NB4 (cell line): ENCODE data around the gene KIF6.
"Not testable (repeated sequence)": the region's sequence is repeated elsewhere in the genome, so short reads cannot be mapped to it uniquely, and the experiment has no call there.

Source experiments
- DNase-seq: peaks from one replicate; pipeline ENCODE4 v3.0.0; 2010; ENCODE audit warnings: low read depth
- H3K4me3 ChIP-seq: one replicate; pipeline ENCODE4 v1.5.1; 2011; ENCODE audit warnings: mild to moderate bottlenecking, low read depth, low read length, moderate library complexity
- CTCF ChIP-seq: IDR thresholded peaks from one replicate; pipeline ENCODE4 v1.5.1; 2012; ENCODE audit warnings: low read depth, low read length
- MAX ChIP-seq: IDR thresholded peaks from 2 replicates; pipeline ENCODE4 v1.6.1; 2011; ENCODE audit warnings: low read depth, low read length
- MYC ChIP-seq: IDR thresholded peaks from 2 replicates; pipeline ENCODE4 v1.6.1; 2011; ENCODE audit warnings: low read depth, low read length
- POLR2A ChIP-seq: IDR thresholded peaks from 2 replicates; pipeline ENCODE4 v1.6.1; 2011; ENCODE audit warnings: mild to moderate bottlenecking; ENCODE audit not compliant: insufficient read length; ENCODE audit errors: extremely low read depth

KIF6 gene

DNA sequence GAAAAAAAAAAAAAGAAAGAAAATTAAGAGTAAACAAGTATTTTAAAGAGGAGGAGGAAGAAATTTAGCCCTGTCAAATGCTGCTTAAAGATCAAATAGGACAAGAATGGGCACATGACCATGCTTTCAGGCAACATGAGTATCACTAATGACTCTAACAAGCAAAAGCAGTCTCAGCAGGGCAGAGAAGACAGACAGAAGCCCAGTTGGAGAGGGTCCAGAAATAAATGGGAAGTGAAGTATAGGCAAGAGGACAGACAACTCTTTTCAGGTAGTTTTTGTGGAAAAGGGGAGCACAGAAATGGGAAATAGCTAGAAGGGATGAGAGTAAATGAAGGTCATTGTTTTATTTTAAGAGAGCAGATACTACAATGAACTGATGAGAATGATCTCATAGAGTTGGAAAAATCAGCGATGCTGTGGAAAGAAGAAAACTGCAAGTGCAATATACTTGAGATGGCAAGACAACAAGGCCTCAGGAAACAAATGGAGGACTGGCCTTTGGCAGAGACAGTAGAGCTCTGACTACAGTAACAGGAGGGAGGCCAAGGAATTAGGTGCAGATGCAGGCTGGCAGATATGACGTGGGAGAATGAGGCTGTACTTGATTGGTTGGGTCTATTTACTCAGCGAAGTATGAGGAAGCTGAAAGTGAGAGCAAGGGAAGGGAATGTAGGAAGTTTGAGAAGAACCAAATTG lies 40.3 kb downstream of the KIF6 start:
- DNase-seq: no peak
- no peak for TF ChIP-seq MYC
- TF ChIP-seq CTCF: no peak
- TF ChIP-seq POLR2A: no peak
- no peak for TF ChIP-seq MAX
- H3K4me3 ChIP-seq: no peak overlapping the region

DNA sequence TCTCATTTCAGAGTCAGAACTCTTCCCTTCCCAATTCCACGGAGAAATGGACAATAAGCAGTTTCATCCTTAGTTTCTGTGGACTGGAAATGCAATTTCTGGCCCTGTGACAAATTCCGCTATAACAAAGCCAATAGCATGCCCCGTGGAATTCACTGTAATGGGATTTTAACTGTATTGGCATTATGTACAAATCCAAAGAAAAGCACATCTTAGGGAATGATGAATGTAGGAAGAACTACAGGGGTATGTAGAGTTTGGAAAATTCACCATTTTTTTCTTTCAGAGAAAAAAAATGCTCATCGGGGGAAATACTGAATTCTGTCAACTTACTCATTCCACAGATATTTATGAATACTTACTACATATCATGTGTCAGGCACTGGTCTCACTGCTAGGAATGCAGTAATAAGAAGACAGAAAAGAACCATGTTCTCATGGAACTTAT lies 43.5 kb downstream of the KIF6 start:
- no peak overlapping the region for H3K4me3 ChIP-seq
- no peak for TF ChIP-seq CTCF
- TF ChIP-seq POLR2A: no peak
- TF ChIP-seq MYC: no peak
- no peak for TF ChIP-seq MAX
- no peak for DNase-seq

- TF ChIP-seq CTCF (no peak), MYC (no peak), POLR2A (no peak), MAX (no peak)
- no peak for DNase-seq
- no peak overlapping the region for H3K4me3 ChIP-seq
These were observed 46.3 kb downstream of the KIF6 start for GRCh38 chr6:39678914-39679313.

DNA sequence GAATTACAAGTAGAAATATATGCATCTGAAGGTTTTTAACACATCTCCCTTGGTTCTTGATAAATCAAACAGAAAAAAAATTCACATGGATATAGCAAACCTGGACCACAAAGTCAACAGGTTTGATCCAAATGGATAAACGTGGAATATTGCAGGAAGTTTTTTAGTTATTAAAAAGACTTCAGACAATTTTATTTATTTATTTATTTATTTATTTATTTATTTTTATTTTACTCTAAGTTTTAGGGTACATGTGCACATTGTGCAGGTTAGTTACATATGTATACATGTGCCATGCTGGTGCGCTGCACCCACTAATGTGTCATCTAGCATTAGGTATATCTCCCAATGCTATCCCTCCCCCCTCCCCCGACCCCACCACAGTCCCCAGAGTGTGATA lies 47.9 kb downstream of the KIF6 start:
- not testable (repeated sequence) for DNase-seq

GRCh38 chr6:39670519-39670918 lies 54.7 kb downstream of the KIF6 start:
- no peak for TF ChIP-seq MYC
- no peak for TF ChIP-seq POLR2A
- TF ChIP-seq MAX: no peak
- no peak for TF ChIP-seq CTCF
- no peak overlapping the region for H3K4me3 ChIP-seq
- DNase-seq: no peak

More for the DNA sequence above, 47.9 kb downstream of the KIF6 start:
- H3K4me3 ChIP-seq: not testable (repeated sequence)

GRCh38 chr6:39669973-39670342 lies 55.2 kb downstream of the KIF6 start:
- DNase-seq: no peak
- no peak overlapping the region for H3K4me3 ChIP-seq
- TF ChIP-seq POLR2A (no peak), MAX (no peak), MYC (no peak), CTCF (no peak)
